ENCODE results near the gene SEPHS1.

The SEPHS1 gene

GRCh38 chr10:13352519-13352918 is 4.4 kb upstream of the SEPHS1 start:
- TF ChIP-seq FOXP2 (optimal IDR thresholded peaks at IDR 0.05; ENCODE audit: borderline replicate concordance, extremely low read depth, extremely low read length, insufficient read depth) (no peak), SIN3A (IDR thresholded peaks at IDR 0.05; ENCODE audit: borderline replicate concordance, insufficient read depth, low read length) (no peak), POLR2AphosphoS5 (IDR thresholded peaks at IDR 0.05; ENCODE audit: low read depth, low read length) (no peak), TAF1 (IDR thresholded peaks at IDR 0.05; ENCODE audit: borderline replicate concordance, insufficient read depth, low read length) (no peak), REST (IDR thresholded peaks at IDR 0.05; ENCODE audit: insufficient read depth in 1 of 2, low read depth in 2 of 2, low read length in 2 of 2) (no peak)

DNA sequence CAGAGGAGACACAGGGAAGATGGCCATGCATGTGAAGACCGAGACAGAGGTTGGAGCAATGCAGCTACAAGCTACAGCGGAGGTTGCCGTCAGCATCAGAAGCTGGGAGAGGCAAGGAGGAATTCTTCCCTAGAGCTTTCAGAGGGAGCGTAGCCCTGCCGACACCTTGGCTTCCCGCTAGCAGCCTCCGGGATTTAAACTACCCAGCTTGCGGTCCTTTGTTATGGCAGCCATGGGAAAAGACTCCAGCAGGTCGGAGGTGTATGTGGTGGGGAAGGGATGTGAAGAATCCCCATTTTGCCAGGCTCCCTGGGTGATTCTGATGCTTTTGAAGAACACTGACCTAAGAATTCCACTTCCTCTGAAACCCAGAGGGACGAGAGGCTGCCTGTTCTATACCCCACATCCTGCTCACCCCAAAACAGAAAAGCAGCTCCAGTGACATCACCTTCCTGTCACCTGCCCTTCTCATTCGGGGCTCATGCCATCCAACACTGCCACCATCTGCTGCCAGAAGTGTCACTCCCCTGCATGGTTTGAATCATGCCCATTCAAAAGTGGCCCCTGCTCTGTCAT is 3.3 kb upstream of the SEPHS1 start:
- TF ChIP-seq REST (IDR thresholded peaks at IDR 0.05; ENCODE audit: insufficient read depth in 1 of 2, low read depth in 2 of 2, low read length in 2 of 2) = no peak
- TF ChIP-seq SIN3A (IDR thresholded peaks at IDR 0.05; ENCODE audit: borderline replicate concordance, insufficient read depth, low read length) = no peak
- TF ChIP-seq POLR2AphosphoS5 (IDR thresholded peaks at IDR 0.05; ENCODE audit: low read depth, low read length) = no peak
- TF ChIP-seq TAF1 (IDR thresholded peaks at IDR 0.05; ENCODE audit: borderline replicate concordance, insufficient read depth, low read length) = no peak
- TF ChIP-seq FOXP2 (optimal IDR thresholded peaks at IDR 0.05; ENCODE audit: borderline replicate concordance, extremely low read depth, extremely low read length, insufficient read depth) = no peak

DNA sequence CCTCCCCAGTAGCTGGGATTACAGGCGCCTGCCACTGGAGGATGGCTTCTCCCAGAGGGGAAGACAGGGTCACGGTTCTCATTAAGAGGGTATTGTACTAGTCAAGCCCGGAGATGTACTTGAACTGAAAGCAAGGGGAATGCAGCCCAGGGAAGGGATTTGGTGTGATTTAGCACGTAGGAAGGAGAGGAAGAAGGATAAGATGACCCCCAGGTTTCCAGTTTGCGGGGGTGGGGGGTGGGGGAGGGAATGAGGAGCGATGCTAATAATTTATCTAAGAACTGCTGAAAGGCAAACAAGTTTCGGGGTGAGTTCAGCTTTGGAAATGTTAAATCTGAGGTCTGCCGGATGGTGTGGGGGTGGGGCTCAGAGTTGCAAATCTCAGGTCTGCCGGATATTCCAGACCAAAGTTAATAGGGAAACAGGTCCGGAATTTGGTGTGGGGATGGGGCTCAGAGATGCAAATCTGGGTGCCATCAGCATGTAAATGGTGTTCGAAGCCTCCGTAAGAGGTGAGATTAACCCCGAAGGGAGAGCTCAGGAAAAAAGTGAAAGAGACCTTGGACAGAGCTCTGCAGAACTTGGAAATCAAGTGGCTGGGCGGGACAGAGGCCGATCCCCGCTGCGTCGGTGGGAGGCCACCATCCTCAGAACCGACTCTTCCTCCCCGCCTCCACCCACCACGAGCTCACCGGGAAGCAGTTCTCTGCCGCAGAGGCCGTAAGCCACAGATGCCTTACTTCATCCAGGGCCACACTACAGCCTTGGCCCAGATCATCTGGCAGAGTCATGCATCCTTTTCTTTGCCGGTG is 1.6 kb upstream of the SEPHS1 start:
- TF ChIP-seq FOXP2 (optimal IDR thresholded peaks at IDR 0.05; ENCODE audit: borderline replicate concordance, extremely low read depth, extremely low read length, insufficient read depth) = no peak
- peak; percentile 79 to 90 for TF ChIP-seq REST (IDR thresholded peaks at IDR 0.05; ENCODE audit: insufficient read depth in 1 of 2, low read depth in 2 of 2, low read length in 2 of 2)

DNA sequence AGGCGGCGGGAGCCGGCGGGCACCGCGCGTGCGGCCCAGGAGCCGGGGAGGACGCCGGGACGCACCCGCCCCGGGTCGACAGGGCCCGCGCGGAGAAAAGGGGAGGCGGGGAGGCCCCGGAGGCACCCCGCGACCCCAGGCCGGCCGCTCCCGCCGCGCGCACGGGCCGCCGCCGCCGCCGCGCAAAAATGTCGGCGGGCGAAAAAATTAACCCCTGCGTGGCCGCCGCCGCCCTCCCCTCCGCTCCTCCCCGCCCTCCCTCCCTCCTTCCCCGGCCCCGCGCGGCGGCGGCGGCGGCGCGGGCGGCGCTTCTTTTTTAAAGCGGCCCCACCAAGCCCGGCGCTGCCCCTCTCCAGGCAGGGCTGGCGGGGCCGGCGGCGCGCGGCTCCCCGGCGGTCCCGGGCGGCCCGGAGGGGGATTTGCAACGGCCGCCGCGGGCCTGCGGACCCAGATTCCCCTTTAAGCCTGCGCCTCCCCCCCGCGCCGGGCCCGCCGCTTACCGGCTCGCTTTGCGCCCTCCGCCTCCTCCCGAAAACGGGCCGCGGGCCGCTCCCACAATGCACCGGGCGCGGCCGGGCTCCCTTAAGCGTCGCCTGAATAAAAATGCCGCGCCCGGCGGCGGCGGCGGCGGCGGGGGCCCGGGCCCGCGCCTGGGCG is 465 bp downstream of the SEPHS1 start:
- TF ChIP-seq POLR2AphosphoS5 (IDR thresholded peaks at IDR 0.05; ENCODE audit: low read depth, low read length) = no peak
- TF ChIP-seq TAF1 (IDR thresholded peaks at IDR 0.05; ENCODE audit: borderline replicate concordance, insufficient read depth, low read length) = no peak
- no peak for TF ChIP-seq FOXP2 (optimal IDR thresholded peaks at IDR 0.05; ENCODE audit: borderline replicate concordance, extremely low read depth, extremely low read length, insufficient read depth)
- no peak for TF ChIP-seq REST (IDR thresholded peaks at IDR 0.05; ENCODE audit: insufficient read depth in 1 of 2, low read depth in 2 of 2, low read length in 2 of 2)
- no peak for TF ChIP-seq SIN3A (IDR thresholded peaks at IDR 0.05; ENCODE audit: borderline replicate concordance, insufficient read depth, low read length)
